ENCODE data around the gene DAB1. TPM values are rescaled to one million over a fixed set of nuclear protein-coding genes. Genes with fewer than 3 reads are reported as not detected.
A peak's percentile ranks its signal among the peaks of the same experiment; 100 is the strongest.

Gene DAB1
- total and polyA plus RNA-seq, 7 experiments from 2014 or later, result 0.27 to 1.9 (median 0.43) TPM; not detected in 1

DNA sequence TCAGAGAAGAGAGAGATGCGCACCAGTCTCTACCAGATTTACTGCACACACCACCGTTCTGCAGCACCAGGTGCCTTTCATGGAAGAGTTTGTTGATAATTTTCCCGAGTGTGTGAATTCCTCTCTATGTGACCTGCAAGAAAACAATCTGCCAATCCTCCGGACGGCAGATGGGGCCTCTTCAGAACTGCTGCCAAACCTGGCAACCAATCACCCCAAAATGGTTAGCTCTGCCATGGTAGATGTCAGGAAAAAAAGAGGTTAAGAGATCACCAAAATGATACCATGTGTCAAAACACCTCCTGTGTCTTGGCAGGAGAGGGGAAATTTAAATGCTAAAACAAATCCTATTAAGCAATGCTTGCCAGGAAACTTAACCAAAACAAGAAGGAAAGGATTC, 96.5 kb downstream of the DAB1 start:
- ChIA-PET POLR2A (no interaction called here), CTCF (no interaction called here)
- intact Hi-C loops (cut with micrococcal nuclease), result no loop called here
- Histone ChIP-seq H3K4me3 (ENCODE audit: low read length) (no peak overlapping the region), H3K36me3 (ENCODE audit: control insufficient read depth in 2 of 3, insufficient read depth in 3 of 3, low read length in 3 of 3) (no peaks in the 10 kb centered on the region), H3K9me3 (ENCODE audit: control insufficient read depth in 2 of 3, low read length in 3 of 3) (no peaks in the 10 kb centered on the region), H3K27me3 (ENCODE audit: control insufficient read depth in 2 of 2, insufficient read depth in 2 of 2, low read length in 2 of 2) (no peaks in the 10 kb centered on the region), H3K4me1 (ENCODE audit: control insufficient read depth in 2 of 2, insufficient read depth in 2 of 2, low read length in 2 of 2) (no peaks in the 10 kb centered on the region), H3K27ac (ENCODE audit: low read depth, low read length) (no peak overlapping the region)
- peaks cover 0 to 5% (median 2%) of the 10 kb centered on the region in 11 donors for H3K9me3 Mint-ChIP-seq
- peaks cover 0 to 3% (median 0%) of the 10 kb centered on the region in 7 donors for H3K4me1 Mint-ChIP-seq
- no peak overlapping the region for H3K27ac Mint-ChIP-seq
- no peak overlapping the region for H3K4me3 Mint-ChIP-seq
- H3K27me3 Mint-ChIP-seq, result peaks cover 0 to 14% (median 6%) of the 10 kb centered on the region in 5 donors
- H3K36me3 Mint-ChIP-seq, result no peaks in the 10 kb centered on the region
- DNase-seq, result no peak
- ATAC-seq, result no peak

DNA sequence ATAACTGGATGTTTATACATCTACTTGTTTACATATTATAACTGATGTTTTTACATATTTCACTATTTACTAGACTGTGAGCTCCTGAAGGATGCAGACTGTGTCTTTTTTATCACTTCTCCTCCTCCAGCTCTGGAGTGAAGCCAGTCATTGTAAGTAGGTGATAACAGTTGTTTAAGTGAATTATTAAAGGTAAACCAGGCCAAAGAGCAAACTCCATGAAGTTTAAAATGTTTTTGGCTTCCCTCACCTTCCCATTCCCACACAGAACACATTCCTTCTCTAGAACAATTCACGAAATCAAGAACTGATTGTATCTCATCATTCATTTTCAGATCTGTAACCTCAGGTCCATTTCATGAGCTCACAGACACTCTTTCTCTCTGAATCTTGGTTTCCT, 98.3 kb downstream of the DAB1 start:
- H3K4me3 Mint-ChIP-seq, result no peak overlapping the region
- DNase-seq, result no peak
- Histone ChIP-seq H3K4me1 (ENCODE audit: control insufficient read depth in 2 of 2, insufficient read depth in 2 of 2, low read length in 2 of 2) (no peaks in the 10 kb centered on the region), H3K36me3 (ENCODE audit: control insufficient read depth in 2 of 3, insufficient read depth in 3 of 3, low read length in 3 of 3) (no peaks in the 10 kb centered on the region), H3K27ac (ENCODE audit: low read depth, low read length) (no peak overlapping the region), H3K4me3 (ENCODE audit: low read length) (no peak overlapping the region), H3K27me3 (ENCODE audit: control insufficient read depth in 2 of 2, insufficient read depth in 2 of 2, low read length in 2 of 2) (no peaks in the 10 kb centered on the region), H3K9me3 (ENCODE audit: control insufficient read depth in 2 of 3, low read length in 3 of 3) (no peaks in the 10 kb centered on the region)
- CTCF ChIA-PET, result no interaction called here
- H3K4me1 Mint-ChIP-seq, result peaks cover 0 to 3% (median 0%) of the 10 kb centered on the region in 7 donors
- no peaks in the 10 kb centered on the region for H3K36me3 Mint-ChIP-seq
- intact Hi-C loops (cut with micrococcal nuclease), result no loop called here
- ATAC-seq, result no peak
- H3K27me3 Mint-ChIP-seq, result peaks cover 0 to 15% (median 12%) of the 10 kb centered on the region in 5 donors
- peaks cover 0 to 7% (median 0%) of the 10 kb centered on the region in 11 donors for H3K9me3 Mint-ChIP-seq
- H3K27ac Mint-ChIP-seq, result no peak overlapping the region
- POLR2A ChIA-PET, result no interaction called here

DNA sequence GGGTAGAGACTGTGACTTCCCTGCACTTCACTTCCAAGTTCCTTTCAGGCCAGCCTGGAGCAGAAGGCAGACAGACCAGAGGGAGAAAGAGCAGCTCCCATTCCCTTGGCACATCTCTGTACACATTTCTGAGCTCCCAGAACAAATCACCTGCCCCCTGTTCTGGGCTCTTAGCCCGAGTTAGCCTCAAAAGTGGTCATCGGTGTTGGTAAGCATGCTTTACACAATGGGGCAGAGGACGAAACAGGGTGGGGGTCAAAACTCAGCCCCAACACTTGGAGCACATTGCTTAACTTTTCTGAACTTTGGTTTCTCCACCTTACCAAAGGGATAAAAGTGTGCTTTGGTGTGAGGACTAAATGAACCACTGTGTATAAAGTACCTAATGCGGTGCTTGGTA, 98.7 kb downstream of the DAB1 start:
- intact Hi-C loops (cut with micrococcal nuclease), result no loop called here
- Mint-ChIP-seq H3K36me3 (no peaks in the 10 kb centered on the region), H3K27ac (no peak overlapping the region), H3K9me3 (peaks cover 0 to 7% (median 0%) of the 10 kb centered on the region in 11 donors), H3K27me3 (peaks cover 0 to 15% (median 12%) of the 10 kb centered on the region in 5 donors), H3K4me1 (peaks cover 0 to 3% (median 0%) of the 10 kb centered on the region in 7 donors), H3K4me3 (no peak overlapping the region)
- H3K4me3 ChIP-seq (ENCODE audit: low read length), result no peak overlapping the region
- DNase-seq (no peak), ATAC-seq (no peak)
- H3K9me3 ChIP-seq (ENCODE audit: control insufficient read depth in 2 of 3, low read length in 3 of 3), result no peaks in the 10 kb centered on the region
- CTCF ChIA-PET, result no interaction called here
- no peak overlapping the region for H3K27ac ChIP-seq (ENCODE audit: low read depth, low read length)
- no peaks in the 10 kb centered on the region for H3K4me1 ChIP-seq (ENCODE audit: control insufficient read depth in 2 of 2, insufficient read depth in 2 of 2, low read length in 2 of 2)
- no peaks in the 10 kb centered on the region for H3K36me3 ChIP-seq (ENCODE audit: control insufficient read depth in 2 of 3, insufficient read depth in 3 of 3, low read length in 3 of 3)
- no peaks in the 10 kb centered on the region for H3K27me3 ChIP-seq (ENCODE audit: control insufficient read depth in 2 of 2, insufficient read depth in 2 of 2, low read length in 2 of 2)
- POLR2A ChIA-PET, result no interaction called here

DNA sequence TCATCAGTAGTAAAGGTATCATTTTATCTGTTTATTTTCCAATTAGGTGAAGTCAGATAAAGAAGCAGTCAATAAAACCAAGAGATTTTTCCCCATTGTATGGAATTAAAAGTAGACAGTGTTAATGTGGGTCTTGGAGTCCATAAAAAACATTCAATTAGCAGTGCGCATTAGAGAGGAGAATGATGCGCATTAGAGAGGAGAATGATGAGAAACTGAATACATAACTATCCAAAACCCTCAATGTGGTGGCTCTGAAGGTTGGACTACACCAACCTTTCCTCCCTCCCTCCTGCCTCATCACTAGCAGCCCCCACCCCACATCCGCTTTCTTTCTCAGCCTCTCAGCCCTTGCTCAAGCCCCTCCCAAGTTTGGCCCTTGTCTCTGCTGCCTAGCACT, 99.5 kb downstream of the DAB1 start:
- H3K4me1 ChIP-seq (ENCODE audit: control insufficient read depth in 2 of 2, insufficient read depth in 2 of 2, low read length in 2 of 2), result no peaks in the 10 kb centered on the region
- no peaks in the 10 kb centered on the region for H3K36me3 Mint-ChIP-seq
- H3K27me3 ChIP-seq (ENCODE audit: control insufficient read depth in 2 of 2, insufficient read depth in 2 of 2, low read length in 2 of 2), result no peaks in the 10 kb centered on the region
- H3K4me1 Mint-ChIP-seq, result peaks cover 0 to 3% (median 0%) of the 10 kb centered on the region in 7 donors
- no peak overlapping the region for H3K4me3 ChIP-seq (ENCODE audit: low read length)
- ChIA-PET POLR2A (no interaction called here), CTCF (no interaction called here)
- H3K27ac Mint-ChIP-seq, result no peak overlapping the region
- intact Hi-C loops (cut with micrococcal nuclease), result no loop called here
- H3K27ac ChIP-seq (ENCODE audit: low read depth, low read length), result no peak overlapping the region
- no peaks in the 10 kb centered on the region for H3K9me3 ChIP-seq (ENCODE audit: control insufficient read depth in 2 of 3, low read length in 3 of 3)
- no peak for DNase-seq
- no peak for ATAC-seq
- no peaks in the 10 kb centered on the region for H3K36me3 ChIP-seq (ENCODE audit: control insufficient read depth in 2 of 3, insufficient read depth in 3 of 3, low read length in 3 of 3)
- no peak overlapping the region for H3K4me3 Mint-ChIP-seq
- H3K9me3 Mint-ChIP-seq, result peaks cover 0 to 7% (median 0%) of the 10 kb centered on the region in 11 donors
- H3K27me3 Mint-ChIP-seq, result peaks cover 0 to 15% (median 12%) of the 10 kb centered on the region in 5 donors

DNA sequence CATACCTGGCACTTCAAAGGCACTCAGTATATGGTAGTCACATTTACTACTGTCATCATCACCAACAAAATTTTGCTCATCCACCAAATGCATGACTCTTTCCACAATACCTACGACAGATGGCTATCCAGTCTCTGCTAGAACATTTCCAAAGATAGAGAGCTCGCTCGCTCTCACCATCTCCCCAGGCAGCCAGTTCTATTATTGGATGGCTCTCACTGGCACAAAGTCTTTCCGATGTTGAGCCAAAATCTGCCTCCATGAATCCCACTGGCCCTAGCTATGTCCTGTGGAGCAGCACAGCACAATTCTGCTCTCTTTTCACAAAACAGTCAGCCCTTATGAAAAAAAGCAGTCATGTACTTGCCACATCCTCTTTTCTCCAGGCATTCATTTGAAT, 102.1 kb downstream of the DAB1 start:
- ATAC-seq (no peak), DNase-seq (no peak)
- H3K36me3 ChIP-seq (ENCODE audit: control insufficient read depth in 2 of 3, insufficient read depth in 3 of 3, low read length in 3 of 3), result no peaks in the 10 kb centered on the region
- peaks cover 0 to 5% (median 0%) of the 10 kb centered on the region in 11 donors for H3K9me3 Mint-ChIP-seq
- H3K36me3 Mint-ChIP-seq, result no peaks in the 10 kb centered on the region
- no peak overlapping the region for H3K4me3 ChIP-seq (ENCODE audit: low read length)
- no peak overlapping the region for H3K27ac Mint-ChIP-seq
- H3K4me1 ChIP-seq (ENCODE audit: control insufficient read depth in 2 of 2, insufficient read depth in 2 of 2, low read length in 2 of 2), result no peaks in the 10 kb centered on the region
- H3K4me3 Mint-ChIP-seq, result no peak overlapping the region
- H3K9me3 ChIP-seq (ENCODE audit: control insufficient read depth in 2 of 3, low read length in 3 of 3), result no peaks in the 10 kb centered on the region
- peaks cover 0 to 4% (median 0%) of the 10 kb centered on the region in 7 donors for H3K4me1 Mint-ChIP-seq
- no peak overlapping the region for H3K27ac ChIP-seq (ENCODE audit: low read depth, low read length)
- H3K27me3 ChIP-seq (ENCODE audit: control insufficient read depth in 2 of 2, insufficient read depth in 2 of 2, low read length in 2 of 2), result no peaks in the 10 kb centered on the region
- peaks cover 0 to 15% (median 9%) of the 10 kb centered on the region in 5 donors for H3K27me3 Mint-ChIP-seq
- POLR2A ChIA-PET, result no interaction called here
- CTCF ChIA-PET, result no interaction called here
- intact Hi-C loops (cut with micrococcal nuclease), result no loop called here

DNA sequence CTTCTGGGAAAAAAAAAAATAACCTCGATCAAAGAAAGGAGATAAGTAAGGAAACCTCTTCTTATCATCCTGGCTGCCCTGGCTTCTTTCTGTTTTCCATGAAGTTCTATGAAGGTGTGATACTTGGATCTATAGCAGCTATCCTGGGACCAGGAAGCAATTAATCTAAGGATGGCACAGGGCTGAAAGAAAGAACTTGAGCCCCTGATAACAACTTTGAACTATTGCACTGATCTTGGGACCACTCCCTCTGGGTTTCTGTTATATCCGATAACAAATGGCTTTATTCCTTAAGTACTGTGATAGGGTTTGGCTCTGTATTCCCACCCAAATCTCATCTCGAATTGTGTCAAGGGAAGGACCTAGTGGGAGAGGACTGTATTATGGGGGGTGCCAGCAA, 104.1 kb downstream of the DAB1 start:
- no peaks in the 10 kb centered on the region for H3K36me3 ChIP-seq (ENCODE audit: control insufficient read depth in 2 of 3, insufficient read depth in 3 of 3, low read length in 3 of 3)
- Mint-ChIP-seq H3K4me1 (peaks cover 0 to 2% (median 0%) of the 10 kb centered on the region in 7 donors), H3K27ac (no peak overlapping the region), H3K27me3 (peaks cover 0 to 11% (median 4%) of the 10 kb centered on the region in 5 donors), H3K4me3 (no peak overlapping the region), H3K9me3 (peaks cover 0 to 5% (median 0%) of the 10 kb centered on the region in 11 donors), H3K36me3 (no peaks in the 10 kb centered on the region)
- no peak overlapping the region for H3K4me3 ChIP-seq (ENCODE audit: low read length)
- ATAC-seq (no peak), DNase-seq (no peak)
- ChIA-PET POLR2A (no interaction called here), CTCF (no interaction called here)
- intact Hi-C loops (cut with micrococcal nuclease), result no loop called here
- no peaks in the 10 kb centered on the region for H3K27me3 ChIP-seq (ENCODE audit: control insufficient read depth in 2 of 2, insufficient read depth in 2 of 2, low read length in 2 of 2)
- no peaks in the 10 kb centered on the region for H3K9me3 ChIP-seq (ENCODE audit: control insufficient read depth in 2 of 3, low read length in 3 of 3)
- no peaks in the 10 kb centered on the region for H3K4me1 ChIP-seq (ENCODE audit: control insufficient read depth in 2 of 2, insufficient read depth in 2 of 2, low read length in 2 of 2)
- no peak overlapping the region for H3K27ac ChIP-seq (ENCODE audit: low read depth, low read length)

DNA sequence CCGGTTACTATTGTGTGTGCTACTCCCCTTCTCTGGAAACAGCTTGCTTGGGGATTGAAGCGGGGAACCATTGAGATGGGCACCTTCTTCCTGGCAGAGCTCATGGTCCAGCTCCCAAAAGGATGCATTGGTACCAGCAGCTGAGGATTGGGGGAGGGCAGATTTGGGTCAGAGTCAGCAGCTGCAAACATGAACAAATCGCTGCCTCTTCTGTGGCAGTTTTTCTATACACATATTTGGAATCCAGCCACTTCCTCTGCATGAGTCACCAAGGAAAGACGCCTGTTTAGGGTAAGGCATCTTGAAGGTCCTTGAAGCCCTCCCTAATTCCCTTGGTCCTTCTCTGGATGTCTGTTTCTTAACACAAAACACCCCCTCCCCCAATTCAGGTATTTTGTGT, 104.7 kb downstream of the DAB1 start:
- no peaks in the 10 kb centered on the region for H3K36me3 Mint-ChIP-seq
- POLR2A ChIA-PET, result no interaction called here

More for the DNA sequence above, 104.7 kb downstream of the DAB1 start:
- Mint-ChIP-seq H3K4me1 (peaks cover 0 to 1% (median 0%) of the 10 kb centered on the region in 7 donors), H3K27ac (peak overlapping the region in 1 of 9 donors; percentile 23), H3K4me3 (no peak overlapping the region), H3K9me3 (peaks cover 0 to 5% (median 0%) of the 10 kb centered on the region in 11 donors), H3K27me3 (peaks cover 0 to 14% (median 0%) of the 10 kb centered on the region in 5 donors)
- no peak for ATAC-seq
- Histone ChIP-seq H3K4me1 (ENCODE audit: control insufficient read depth in 2 of 2, insufficient read depth in 2 of 2, low read length in 2 of 2) (no peaks in the 10 kb centered on the region), H3K9me3 (ENCODE audit: control insufficient read depth in 2 of 3, low read length in 3 of 3) (no peaks in the 10 kb centered on the region), H3K27ac (ENCODE audit: low read depth, low read length) (no peak overlapping the region), H3K27me3 (ENCODE audit: control insufficient read depth in 2 of 2, insufficient read depth in 2 of 2, low read length in 2 of 2) (no peaks in the 10 kb centered on the region), H3K36me3 (ENCODE audit: control insufficient read depth in 2 of 3, insufficient read depth in 3 of 3, low read length in 3 of 3) (no peaks in the 10 kb centered on the region), H3K4me3 (ENCODE audit: low read length) (no peak overlapping the region)
- no peak for DNase-seq
- intact Hi-C loops (cut with micrococcal nuclease), result no loop called here
- CTCF ChIA-PET, result interaction anchor here (0.6 kb wide), 1 partner anchor 21 kb away, joined by 3 read pairs; no protein-coding TSS in a partner anchor
